Measurements from ENCODE around the gene SENP7. TPM values are rescaled to one million over a fixed set of nuclear protein-coding genes. Genes with fewer than 3 reads are reported as not detected.

SENP7 gene
- total RNA-seq, 1 donor from 2014 or later, result 26.0 TPM

GRCh38 chr3:101536266-101536665, 23.3 kb upstream of the SENP7 start:
- H3K4me1 Mint-ChIP-seq (ENCODE audit: unreplicated experiment), result no peaks in the 10 kb centered on the region
- no peak for DNase-seq (ENCODE audit: extremely low spot score, unreplicated experiment)
- peaks cover 50% of the 10 kb centered on the region for H3K27me3 Mint-ChIP-seq (ENCODE audit: unreplicated experiment)
- H3K36me3 Mint-ChIP-seq (ENCODE audit: unreplicated experiment), result no peaks in the 10 kb centered on the region
- H3K9me3 Mint-ChIP-seq (ENCODE audit: unreplicated experiment), result peaks cover 6% of the 10 kb centered on the region
- H3K4me3 Mint-ChIP-seq (ENCODE audit: unreplicated experiment), result no peak overlapping the region
- TF ChIP-seq CTCF (IDR thresholded peaks at IDR 0.05), result no peak
- H3K27ac Mint-ChIP-seq (ENCODE audit: unreplicated experiment), result no peak overlapping the region

GRCh38 chr3:101535221-101535620, 22.2 kb upstream of the SENP7 start:
- H3K4me1 Mint-ChIP-seq (ENCODE audit: unreplicated experiment), result no peaks in the 10 kb centered on the region
- no peak overlapping the region for H3K27ac Mint-ChIP-seq (ENCODE audit: unreplicated experiment)
- H3K4me3 Mint-ChIP-seq (ENCODE audit: unreplicated experiment), result no peak overlapping the region
- no peaks in the 10 kb centered on the region for H3K36me3 Mint-ChIP-seq (ENCODE audit: unreplicated experiment)
- peaks cover 6% of the 10 kb centered on the region for H3K9me3 Mint-ChIP-seq (ENCODE audit: unreplicated experiment)
- DNase-seq (ENCODE audit: extremely low spot score, unreplicated experiment), result no peak
- TF ChIP-seq CTCF (IDR thresholded peaks at IDR 0.05), result no peak
- H3K27me3 Mint-ChIP-seq (ENCODE audit: unreplicated experiment), result peaks cover 50% of the 10 kb centered on the region

GRCh38 chr3:101533603-101533968, 20.6 kb upstream of the SENP7 start:
- DNase-seq (ENCODE audit: extremely low spot score, unreplicated experiment), result no peak
- Mint-ChIP-seq H3K9me3 (ENCODE audit: unreplicated experiment) (peaks cover under 1% of the 10 kb centered on the region), H3K36me3 (ENCODE audit: unreplicated experiment) (no peaks in the 10 kb centered on the region), H3K27me3 (ENCODE audit: unreplicated experiment) (peaks cover 38% of the 10 kb centered on the region), H3K27ac (ENCODE audit: unreplicated experiment) (no peak overlapping the region), H3K4me1 (ENCODE audit: unreplicated experiment) (no peaks in the 10 kb centered on the region), H3K4me3 (ENCODE audit: unreplicated experiment) (no peak overlapping the region)
- no peak for TF ChIP-seq CTCF (IDR thresholded peaks at IDR 0.05)

GRCh38 chr3:101532783-101533602, 20.0 kb upstream of the SENP7 start:
- H3K27ac Mint-ChIP-seq (ENCODE audit: unreplicated experiment), result no peak overlapping the region

More at GRCh38 chr3:101532783-101533602, 20.0 kb upstream of the SENP7 start:
- Mint-ChIP-seq H3K36me3 (ENCODE audit: unreplicated experiment) (no peaks in the 10 kb centered on the region), H3K27me3 (ENCODE audit: unreplicated experiment) (peaks cover 32% of the 10 kb centered on the region), H3K4me1 (ENCODE audit: unreplicated experiment) (no peaks in the 10 kb centered on the region), H3K4me3 (ENCODE audit: unreplicated experiment) (no peak overlapping the region), H3K9me3 (ENCODE audit: unreplicated experiment) (no peaks in the 10 kb centered on the region)
- DNase-seq (ENCODE audit: extremely low spot score, unreplicated experiment), result no peak
- TF ChIP-seq CTCF (IDR thresholded peaks at IDR 0.05), result no peak

Data from osteocyte (in vitro differentiated cells).